Astrocyte of the spinal cord (primary cell): ENCODE measurements around the gene MRPL55.

Experiments
- DNase-seq: peaks from one replicate; pipeline ENCODE4 v3.0.0; 2011; ENCODE audit warnings: low read depth, low spot score
- H3K4me3 ChIP-seq: 2 replicates; pipeline ENCODE4 v1.5.1; 2011; ENCODE audit warnings: low read depth, mild to moderate bottlenecking, low read length, moderate library complexity
- CTCF ChIP-seq: IDR thresholded peaks from 2 replicates; pipeline ENCODE4 v1.5.1; 2012; ENCODE audit warnings: low read depth, mild to moderate bottlenecking, low read length, inconsistent platforms
- in situ Hi-C: cut with HindIII; loops from 2 replicates; pipeline ENCODE4 v1.10.0; 2017; ENCODE audit warnings: low sequenced_read_pairs

The MRPL55 gene

GRCh38 chr1:228102791-228103620, 6.1 kb downstream of the MRPL55 start, which contains the start of gene C1orf35:
C1orf35 (minus strand) TSS chr1:228103325; CDS start chr1:228103227, 98 bp downstream.
- peak; percentile 92 for DNase-seq
- TF ChIP-seq CTCF: no peak
- in situ Hi-C loops: no loop called here

DNA sequence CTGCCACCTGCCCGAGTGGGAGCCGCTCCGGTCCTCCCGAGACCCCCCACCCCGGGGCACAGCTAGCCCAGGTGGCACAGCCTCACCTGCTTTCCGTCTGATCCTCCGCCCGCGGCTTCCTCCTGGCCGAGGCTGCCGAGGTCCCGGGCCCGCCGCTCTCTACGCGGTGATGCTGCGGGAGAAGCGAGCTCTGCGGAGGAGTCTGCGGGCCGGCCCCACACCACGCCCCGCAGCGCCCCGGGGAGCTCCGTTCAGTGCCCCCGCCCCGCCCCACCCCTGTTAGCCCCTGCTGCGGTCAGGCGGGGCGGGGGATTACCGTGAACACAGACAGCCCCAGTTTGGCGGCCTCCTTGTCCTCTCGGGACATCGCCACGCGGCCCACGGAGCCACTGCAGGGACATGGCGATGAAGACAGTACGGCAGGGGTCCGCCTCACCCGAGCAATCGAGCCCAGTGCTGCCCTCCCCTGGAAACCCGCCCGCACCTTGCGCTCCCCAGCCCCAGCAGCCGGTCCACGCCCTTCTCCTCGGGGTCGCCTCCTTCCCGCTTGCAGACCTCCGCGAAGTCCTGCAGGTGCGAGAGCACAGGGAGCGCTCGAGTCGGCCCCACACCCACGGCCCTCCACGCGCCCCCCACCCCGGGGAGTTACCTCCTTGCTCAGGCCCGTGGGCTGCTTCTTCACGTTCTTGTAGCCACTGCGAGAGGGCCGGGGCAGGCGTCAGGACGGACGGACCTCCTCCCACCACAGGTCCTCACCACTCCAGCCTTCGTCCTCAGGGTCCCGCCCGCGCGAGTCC, 6.9 kb downstream of the MRPL55 start:
- peak; percentile 28 for TF ChIP-seq CTCF
- in situ Hi-C loops: no loop called here
- peak overlapping the region; percentile 75 for H3K4me3 ChIP-seq
- no peak for DNase-seq

More at GRCh38 chr1:228102791-228103620, 6.1 kb downstream of the MRPL55 start, which contains the start of gene C1orf35:
- peak within 1 kb of the TSS; percentile 75 for H3K4me3 ChIP-seq

DNA sequence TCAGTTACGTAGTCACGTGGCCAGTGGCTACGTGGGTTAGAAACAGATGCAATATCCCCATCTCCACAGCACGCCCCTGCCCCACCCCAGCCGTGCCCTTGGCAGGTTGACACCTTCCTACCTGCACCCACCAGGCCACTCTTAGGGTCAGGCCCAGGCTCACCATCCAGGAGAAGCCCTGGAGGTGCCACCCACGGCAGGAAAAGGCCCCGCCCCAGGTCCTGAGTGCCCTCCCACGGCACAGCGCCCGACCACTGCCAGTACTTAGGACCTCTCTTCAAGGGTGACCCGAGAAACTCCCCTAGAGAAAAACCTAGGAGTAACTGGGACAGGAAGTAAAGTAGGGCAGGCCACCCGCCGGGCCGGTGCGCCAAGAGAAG, 7.5 kb downstream of the MRPL55 start:
- in situ Hi-C loops: no loop called here
- no peak for DNase-seq
- peak overlapping the region; percentile 75 for H3K4me3 ChIP-seq
- no peak for TF ChIP-seq CTCF

GRCh38 chr1:228100822-228101613, 8.1 kb downstream of the MRPL55 start:
- DNase-seq: no peak
- in situ Hi-C loops: no loop called here
- TF ChIP-seq CTCF: no peak
- H3K4me3 ChIP-seq: no peak overlapping the region

- in situ Hi-C loops: no loop called here
- DNase-seq: no peak
- TF ChIP-seq CTCF: no peak
- no peak overlapping the region for H3K4me3 ChIP-seq
Measured at GRCh38 chr1:228099331-228099732, 9.8 kb downstream of the MRPL55 start.

- H3K4me3 ChIP-seq: no peak overlapping the region
- in situ Hi-C loops: no loop called here
- no peak for TF ChIP-seq CTCF
- DNase-seq: no peak
Measured at GRCh38 chr1:228098323-228098931, 10.7 kb downstream of the MRPL55 start.
